CD14-positive monocyte (primary cell): ENCODE measurements around the gene GABARAP. TPM values are rescaled to one million over a fixed set of nuclear protein-coding genes. Genes with fewer than 3 reads are reported as not detected.

Experiments used
- DNase-seq, 3 donors: peaks; one replicate each; pipeline ENCODE4 v3.0.0-alpha.2; 2011 to 2022
- H2AFZ ChIP-seq: 2 replicates; pipeline ENCODE4 v1.6.0; 2012; ENCODE audit warnings: mild to moderate bottlenecking, low read depth, low read length, inconsistent platforms; ENCODE audit not compliant: insufficient read depth, poor library complexity, severe bottlenecking
- H3K27ac ChIP-seq, 2 donors: 1 replicate in 1 of 2; 2 replicates in 1 of 2; pipeline ENCODE4 v1.5.1; 2012 to 2013; ENCODE audit warnings: low read length in 2 of 2, control low read depth in 1 of 2, inconsistent platforms in 1 of 2, low read depth in 1 of 2, mild to moderate bottlenecking in 1 of 2
- H3K27me3 ChIP-seq, 2 donors: one replicate each; pipeline versions ENCODE4 v1.6.0 to v1.6.1; 2011 to 2013; ENCODE audit warnings: low read length in 2 of 2; ENCODE audit not compliant: control insufficient read depth in 2 of 2, insufficient read depth in 2 of 2
- H3K36me3 ChIP-seq, 2 donors: replicated peaks in 1 of 2; 1 replicate in 1 of 2; 2 replicates in 1 of 2; pipeline versions ENCODE4 v1.5.1 to v1.6.1; 2012 to 2013; ENCODE audit warnings: low read length in 2 of 2, control low read depth in 1 of 2, inconsistent platforms in 1 of 2, mild to moderate bottlenecking in 1 of 2; ENCODE audit not compliant: insufficient read depth in 2 of 2, control insufficient read depth in 1 of 2
- H3K4me1 ChIP-seq, 2 donors: 1 replicate in 1 of 2; 2 replicates in 1 of 2; pipeline versions ENCODE4 v1.5.1 to v1.6.1; 2012 to 2013; ENCODE audit warnings: low read length in 2 of 2, control low read depth in 1 of 2, inconsistent platforms in 1 of 2, mild to moderate bottlenecking in 1 of 2, moderate library complexity in 1 of 2; ENCODE audit not compliant: insufficient read depth in 2 of 2, control insufficient read depth in 1 of 2
- H3K4me2 ChIP-seq: replicated peaks from 2 replicates; pipeline ENCODE3; 2012; ENCODE audit warnings: low read length, moderate library complexity, mild to moderate bottlenecking; ENCODE audit not compliant: poor library complexity, severe bottlenecking; ENCODE audit errors: extremely low read depth
- H3K4me3 ChIP-seq, 3 experiments: fragments of 200-600 bp in 1 of 3; sonication (generic) in 1 of 3; replicated peaks in 1 of 3; 1 replicate in 2 of 3; 2 replicates in 1 of 3; pipeline ENCODE4 v1.5.1; 2011 to 2013; ENCODE audit warnings: low read length in 3 of 3, mild to moderate bottlenecking in 3 of 3, control low read depth in 2 of 3, low read depth in 2 of 3, inconsistent platforms in 1 of 3, moderate library complexity in 1 of 3
- H3K79me2 ChIP-seq: 2 replicates; pipeline ENCODE4 v1.6.0; 2012; ENCODE audit warnings: mild to moderate bottlenecking, control low read depth, inconsistent platforms, low read length, moderate library complexity; ENCODE audit not compliant: insufficient read depth
- H3K9ac ChIP-seq: 2 replicates; pipeline ENCODE4 v1.6.0; 2017; ENCODE audit warnings: low read length, mild to moderate bottlenecking; ENCODE audit not compliant: insufficient read depth, poor library complexity, severe bottlenecking
- H3K9me3 ChIP-seq, 2 donors: replicated peaks in 1 of 2; 1 replicate in 1 of 2; 2 replicates in 1 of 2; pipeline versions ENCODE4 v1.5.1 to v1.6.1; 2012 to 2013; ENCODE audit warnings: low read length in 2 of 2, control low read depth in 1 of 2; ENCODE audit not compliant: control insufficient read depth in 1 of 2, insufficient read depth in 1 of 2
- H4K20me1 ChIP-seq: 2 replicates; pipeline ENCODE4 v1.6.0; 2012; ENCODE audit warnings: mild to moderate bottlenecking, low read length, control low read depth, moderate library complexity; ENCODE audit not compliant: insufficient read depth
- H3K27ac Mint-ChIP-seq, 7 donors: one replicate each; pipeline ENCODE4 v1.8.0; 2020; ENCODE audit warnings: mild to moderate bottlenecking in 7 of 7, mixed read lengths in 7 of 7, moderate library complexity in 6 of 7, inconsistent platforms in 2 of 7
- H3K27me3 Mint-ChIP-seq, 3 donors: one replicate each; pipeline ENCODE4 v1.8.0; 2021 to 2022; ENCODE audit warnings: low read depth in 3 of 3, mild to moderate bottlenecking in 3 of 3, mixed read lengths in 3 of 3, moderate library complexity in 3 of 3, inconsistent platforms in 1 of 3
- H3K36me3 Mint-ChIP-seq, 2 donors: one replicate each; pipeline ENCODE4 v1.8.0; 2020; ENCODE audit warnings: mixed read lengths in 2 of 2, inconsistent platforms in 1 of 2, mild to moderate bottlenecking in 1 of 2
- H3K4me1 Mint-ChIP-seq: one replicate; pipeline ENCODE4 v1.8.0; 2020; ENCODE audit warnings: mild to moderate bottlenecking, mixed read lengths
- H3K4me3 Mint-ChIP-seq, 2 donors: one replicate each; pipeline ENCODE4 v1.8.0; 2020; ENCODE audit warnings: mild to moderate bottlenecking in 2 of 2, mixed read lengths in 2 of 2, moderate library complexity in 1 of 2
- H3K9me3 Mint-ChIP-seq, 7 donors: one replicate each; pipeline ENCODE4 v1.8.0; 2020 to 2022; ENCODE audit warnings: mixed read lengths in 7 of 7, mild to moderate bottlenecking in 6 of 7, moderate library complexity in 6 of 7, inconsistent platforms in 2 of 7
- CTCF ChIP-seq: fragments of 200-600 bp; IDR thresholded peaks from one replicate; pipeline ENCODE4 v1.8.0; 2022; ENCODE audit warnings: antibody characterized with exemption, mild to moderate bottlenecking
- WGBS: methylation state at CpG from one replicate; pipeline ENCODE4 v1.1.5; 2013; ENCODE audit warnings: missing lambda C conversion rate; ENCODE audit not compliant: insufficient coverage; 5-methylcytosine and 5-hydroxymethylcytosine counted together
- intact Hi-C, 2 donors: fragments of 100-400 bp; cut with micrococcal nuclease; formaldehyde crosslinking; loops; one replicate each; pipeline versions ENCODE4 v1.15.0 to v1.15.1; 2023
- polyA plus RNA-seq, 3 donors: library from polyadenylated mRNA; depleted of rRNA in 1 of 3; unstranded in 2 of 3; stranded (reverse) in 1 of 3; fragments of 300-500 nt in 2 of 3; fragments of >200 nt in 1 of 3; fragmentation: Illumina TruSeq in 2 of 3; gene quantifications; 1 replicate in 2 of 3; 2 replicates in 1 of 3; pipeline ENCODE4 v1.2.3, GENCODE V29; 2012 to 2021

The GABARAP gene
- polyA plus RNA-seq, 3 donors: 1,029 to 2,937 (median 2,814) TPM

GRCh38 chr17:7249830-7250229 is 7.6 kb upstream of the GABARAP start:
- WGBS: 46% methylated on average over 7 of the region's 7 CpGs
- Histone ChIP-seq H3K4me3 (peak overlapping the region; percentile 73 to 93 (median 87)), H3K9ac (peak overlapping the region; percentile 97), H3K4me2 (peak overlapping the region; percentile 86), H3K36me3 (peaks cover 24 to 27% of the 10 kb centered on the region in 2 donors), H3K9me3 (no peaks in the 10 kb centered on the region), H2AFZ (no peak overlapping the region), H3K27ac (peak overlapping the region; percentile 100), H3K4me1 (peaks cover 31 to 36% of the 10 kb centered on the region in 2 donors), H4K20me1 (peaks cover 5% of the 10 kb centered on the region), H3K79me2 (peaks cover 78% of the 10 kb centered on the region), H3K27me3 (no peaks in the 10 kb centered on the region)
- H3K27me3 Mint-ChIP-seq: no peaks in the 10 kb centered on the region
- no peaks in the 10 kb centered on the region for H3K9me3 Mint-ChIP-seq
- H3K4me1 Mint-ChIP-seq: peaks cover 34% of the 10 kb centered on the region
- intact Hi-C loops: loop anchor here (5.0 to 10.0 kb wide), 4 partner anchors 33 to 315 kb away; partner anchors contain the start of genes ACADVL (in 1 of the 2), DLG4 (in 1 of the 2), EIF5A (in 1 of the 2) and SENP3 (in 1 of the 2)
- H3K4me3 Mint-ChIP-seq: peak overlapping the region; percentile 90 to 93
- no peak for TF ChIP-seq CTCF
- peaks cover 28 to 38% of the 10 kb centered on the region in 2 donors for H3K36me3 Mint-ChIP-seq
- peak in 1 of 3 donors; percentile 35 for DNase-seq
- H3K27ac Mint-ChIP-seq: peak overlapping the region; percentile 85 to 100 (median 95)

DNA sequence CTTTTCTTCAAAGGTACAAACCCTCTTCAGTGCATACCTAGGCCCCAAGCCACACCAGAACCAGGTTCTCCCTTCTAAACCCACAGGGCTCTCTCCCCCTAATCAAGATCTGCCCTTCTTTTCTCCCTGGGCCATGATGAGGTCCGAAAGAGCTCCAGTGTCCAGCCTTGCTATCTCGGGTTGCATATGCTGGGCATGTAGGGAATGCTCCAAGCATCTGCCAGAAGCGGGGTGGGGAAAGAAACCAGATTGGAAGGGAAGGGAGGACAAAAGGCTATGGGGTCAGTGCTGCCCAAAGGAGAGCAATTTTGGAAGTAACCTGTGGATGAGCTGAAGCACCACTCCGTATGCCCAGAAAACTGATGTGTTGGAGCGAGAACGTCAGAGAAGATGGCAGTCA is 7.0 kb upstream of the GABARAP start:
- DNase-seq: no peak
- Histone ChIP-seq H3K27ac (peak overlapping the region in 1 of 2 donors; percentile 9), H3K27me3 (no peaks in the 10 kb centered on the region), H3K79me2 (peaks cover 76% of the 10 kb centered on the region), H4K20me1 (peaks cover 5% of the 10 kb centered on the region), H2AFZ (no peak overlapping the region), H3K9me3 (no peaks in the 10 kb centered on the region), H3K4me1 (peaks cover 31 to 36% of the 10 kb centered on the region in 2 donors), H3K36me3 (peaks cover 26 to 27% of the 10 kb centered on the region in 2 donors), H3K4me3 (no peak overlapping the region), H3K9ac (no peak overlapping the region), H3K4me2 (no peak overlapping the region)
- Mint-ChIP-seq H3K4me3 (peak overlapping the region in 1 of 2 donors; percentile 62), H3K4me1 (peaks cover 34% of the 10 kb centered on the region), H3K27me3 (no peaks in the 10 kb centered on the region), H3K9me3 (no peaks in the 10 kb centered on the region), H3K27ac (peak overlapping the region in 5 of 7 donors; percentile 4 to 95 (median 95)), H3K36me3 (peaks cover 28 to 38% of the 10 kb centered on the region in 2 donors)
- intact Hi-C loops: no loop called here
- WGBS: 99% methylated on average over 5 of the region's 6 CpGs
- no peak for TF ChIP-seq CTCF
